ENCODE results near the gene GBP1. TPM values are rescaled to one million over a fixed set of nuclear protein-coding genes. Genes with fewer than 3 reads are reported as not detected.

Gene GBP1
- total and polyA plus RNA-seq, 2 donors (not counting 1 experiment from before 2014, with no cell fraction given) = 4.7 to 9.4 TPM

DNA sequence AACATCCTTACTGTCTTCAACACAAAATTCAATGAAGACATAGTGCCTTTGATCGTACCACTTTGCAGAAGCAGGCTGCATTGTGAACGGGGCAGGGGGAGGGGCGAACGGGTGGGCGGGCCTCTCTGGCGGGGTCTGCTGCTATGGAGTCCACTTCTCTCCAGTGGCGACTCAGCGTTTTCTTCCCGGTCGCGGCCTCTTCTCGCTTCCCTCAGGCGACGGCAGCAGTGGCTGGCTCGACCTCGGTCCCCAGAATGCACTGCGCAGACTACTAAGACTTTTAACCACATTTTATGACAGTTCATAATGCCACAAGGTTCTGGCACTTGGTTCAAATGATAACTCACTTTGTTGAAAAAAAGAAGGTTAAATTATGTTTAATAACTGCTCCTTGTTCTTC, 39.7 kb upstream of the GBP1 start:
- H3K27ac Mint-ChIP-seq = no peak overlapping the region
- H3K9me3 Mint-ChIP-seq (ENCODE audit: insufficient read depth) = no peaks in the 10 kb centered on the region
- Histone ChIP-seq H3K4me1 (ENCODE audit: control insufficient read depth in 2 of 2, insufficient read depth in 2 of 2, low read length in 2 of 2) (no peaks in the 10 kb centered on the region), H3K9ac (ENCODE audit: low read length) (no peak overlapping the region), H3K4me3 (ENCODE audit: control extremely low read depth in 1 of 5, extremely low read depth in 1 of 5, insufficient read depth in 1 of 5, low read depth in 2 of 5, low read length in 4 of 5) (no peak overlapping the region), H3K36me3 (replicated peaks in 1 of 2; ENCODE audit: control extremely low read depth in 1 of 2, control insufficient read depth in 1 of 2, extremely low read depth in 1 of 2, insufficient read depth in 2 of 2, low read length in 1 of 2) (peaks cover 1 to 9% of the 10 kb centered on the region in 2 experiments), H3K27ac (ENCODE audit: low read length in 2 of 2) (no peak overlapping the region), H3K27me3 (replicated peaks in 1 of 4; ENCODE audit: control extremely low read depth in 1 of 4, control insufficient read depth in 3 of 4, insufficient read depth in 4 of 4, low read length in 3 of 4) (no peaks in the 10 kb centered on the region), H3K4me2 (replicated peaks; ENCODE audit: low read depth, low read length, poor library complexity, severe bottlenecking) (no peak overlapping the region), H3K9me3 (ENCODE audit: control extremely low read depth in 1 of 3, control insufficient read depth in 2 of 3, insufficient read depth in 1 of 3, low read length in 2 of 3) (peaks cover 0 to 3% (median 0%) of the 10 kb centered on the region in 3 donors), H2AFZ (ENCODE audit: insufficient read depth, low read depth, low read length, poor library complexity, severe bottlenecking) (no peak overlapping the region), H3K79me2 (ENCODE audit: control insufficient read depth, insufficient read depth, low read length) (no peaks in the 10 kb centered on the region), H4K20me1 (ENCODE audit: control insufficient read depth, insufficient read depth, low read length, poor library complexity, severe bottlenecking) (no peaks in the 10 kb centered on the region)
- CTCF ChIA-PET = no interaction called here
- intact Hi-C loops (cut with micrococcal nuclease) = no loop called here
- TF ChIP-seq EZH2 (IDR thresholded peaks at IDR 0.05; ENCODE audit: borderline replicate concordance, insufficient read depth, low read depth, low read length, poor library complexity, severe bottlenecking) = no peak
- TF ChIP-seq, protein P1, sequence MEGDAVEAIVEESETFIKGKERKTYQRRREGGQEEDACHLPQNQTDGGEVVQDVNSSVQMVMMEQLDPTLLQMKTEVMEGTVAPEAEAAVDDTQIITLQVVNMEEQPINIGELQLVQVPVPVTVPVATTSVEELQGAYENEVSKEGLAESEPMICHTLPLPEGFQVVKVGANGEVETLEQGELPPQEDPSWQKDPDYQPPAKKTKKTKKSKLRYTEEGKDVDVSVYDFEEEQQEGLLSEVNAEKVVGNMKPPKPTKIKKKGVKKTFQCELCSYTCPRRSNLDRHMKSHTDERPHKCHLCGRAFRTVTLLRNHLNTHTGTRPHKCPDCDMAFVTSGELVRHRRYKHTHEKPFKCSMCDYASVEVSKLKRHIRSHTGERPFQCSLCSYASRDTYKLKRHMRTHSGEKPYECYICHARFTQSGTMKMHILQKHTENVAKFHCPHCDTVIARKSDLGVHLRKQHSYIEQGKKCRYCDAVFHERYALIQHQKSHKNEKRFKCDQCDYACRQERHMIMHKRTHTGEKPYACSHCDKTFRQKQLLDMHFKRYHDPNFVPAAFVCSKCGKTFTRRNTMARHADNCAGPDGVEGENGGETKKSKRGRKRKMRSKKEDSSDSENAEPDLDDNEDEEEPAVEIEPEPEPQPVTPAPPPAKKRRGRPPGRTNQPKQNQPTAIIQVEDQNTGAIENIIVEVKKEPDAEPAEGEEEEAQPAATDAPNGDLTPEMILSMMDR (IDR thresholded peaks at IDR 0.05) = no peak
- no peaks in the 10 kb centered on the region for H3K4me1 Mint-ChIP-seq
- H3K27me3 Mint-ChIP-seq = peaks cover 6% of the 10 kb centered on the region
- no peak overlapping the region for H3K4me3 Mint-ChIP-seq
- DNase-seq (no peak), ATAC-seq (ENCODE audit: low read depth) (no peak)
- POLR2A ChIA-PET = no interaction called here
- WGBS (ENCODE audit: insufficient coverage) = 99% methylated on average over 12 of the region's 17 CpGs

DNA sequence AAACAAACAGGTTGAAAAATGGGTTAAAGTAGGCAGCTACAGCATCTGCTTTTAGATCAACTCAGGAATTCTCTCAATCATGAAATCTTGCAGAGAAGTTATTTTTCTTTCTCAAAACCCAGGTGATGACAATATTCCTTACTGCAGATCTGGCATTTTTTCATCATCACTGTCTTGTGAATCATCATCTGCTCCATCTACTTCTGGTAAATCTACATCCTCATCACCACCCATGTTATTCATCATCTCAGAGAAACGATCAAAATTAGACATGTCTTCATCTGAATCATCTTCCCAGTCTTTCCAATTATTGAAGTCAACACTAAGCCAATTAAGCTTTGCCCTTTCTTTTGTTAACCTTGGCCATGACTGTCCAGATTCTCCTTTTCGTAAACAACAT, 39.1 kb upstream of the GBP1 start:
- Histone ChIP-seq H3K27ac (ENCODE audit: low read length in 2 of 2) (no peak overlapping the region), H4K20me1 (ENCODE audit: control insufficient read depth, insufficient read depth, low read length, poor library complexity, severe bottlenecking) (no peaks in the 10 kb centered on the region), H3K4me2 (replicated peaks; ENCODE audit: low read depth, low read length, poor library complexity, severe bottlenecking) (no peak overlapping the region), H3K4me1 (ENCODE audit: control insufficient read depth in 2 of 2, insufficient read depth in 2 of 2, low read length in 2 of 2) (no peaks in the 10 kb centered on the region), H3K9me3 (ENCODE audit: control extremely low read depth in 1 of 3, control insufficient read depth in 2 of 3, insufficient read depth in 1 of 3, low read length in 2 of 3) (peaks cover 0 to 3% (median 0%) of the 10 kb centered on the region in 3 donors), H3K79me2 (ENCODE audit: control insufficient read depth, insufficient read depth, low read length) (no peaks in the 10 kb centered on the region), H3K27me3 (replicated peaks in 1 of 4; ENCODE audit: control extremely low read depth in 1 of 4, control insufficient read depth in 3 of 4, insufficient read depth in 4 of 4, low read length in 3 of 4) (no peaks in the 10 kb centered on the region), H3K4me3 (ENCODE audit: control extremely low read depth in 1 of 5, extremely low read depth in 1 of 5, insufficient read depth in 1 of 5, low read depth in 2 of 5, low read length in 4 of 5) (no peak overlapping the region), H3K36me3 (replicated peaks in 1 of 2; ENCODE audit: control extremely low read depth in 1 of 2, control insufficient read depth in 1 of 2, extremely low read depth in 1 of 2, insufficient read depth in 2 of 2, low read length in 1 of 2) (peaks cover 1 to 7% of the 10 kb centered on the region in 2 experiments), H3K9ac (ENCODE audit: low read length) (no peak overlapping the region), H2AFZ (ENCODE audit: insufficient read depth, low read depth, low read length, poor library complexity, severe bottlenecking) (no peak overlapping the region)
- intact Hi-C loops (cut with micrococcal nuclease) = no loop called here
- H3K4me1 Mint-ChIP-seq = no peaks in the 10 kb centered on the region
- POLR2A ChIA-PET = no interaction called here
- no peak overlapping the region for H3K27ac Mint-ChIP-seq
- CTCF ChIA-PET = interaction anchor here (1.1 kb wide), 1 partner anchor 18 kb away, joined by 3 read pairs; no protein-coding TSS in a partner anchor
- ATAC-seq (ENCODE audit: low read depth) = no peak
- TF ChIP-seq, protein P1 (IDR thresholded peaks at IDR 0.05) = no peak
- no peak for TF ChIP-seq EZH2 (IDR thresholded peaks at IDR 0.05; ENCODE audit: borderline replicate concordance, insufficient read depth, low read depth, low read length, poor library complexity, severe bottlenecking)
- H3K27me3 Mint-ChIP-seq = peaks cover 6% of the 10 kb centered on the region
- no peaks in the 10 kb centered on the region for H3K9me3 Mint-ChIP-seq (ENCODE audit: insufficient read depth)
- no CpG with 5 or more reads among the region's 2 CpGs for WGBS (ENCODE audit: insufficient coverage)
- no peak for DNase-seq
- no peak overlapping the region for H3K4me3 Mint-ChIP-seq
